Cardiac fibroblast (primary cell): Measurements from ENCODE around the gene CMC1.

ENCODE experiments used
- DNase-seq, 2 donors: peaks; one replicate each; pipeline versions ENCODE4 v3.0.0 to v3.0.0-alpha.2; 2010; ENCODE audit warnings: low read depth in 2 of 2
- H3K4me3 ChIP-seq, 2 donors: replicated peaks in 1 of 2; 1 replicate in 1 of 2; 2 replicates in 1 of 2; pipeline ENCODE4 v1.5.1; 2011; ENCODE audit warnings: low read depth in 2 of 2, low read length in 2 of 2, mild to moderate bottlenecking in 2 of 2, moderate library complexity in 1 of 2
- TF ChIP-seq, protein P1 (sequence below): IDR thresholded peaks from one replicate; pipeline ENCODE4 v1.5.1; 2011; ENCODE audit warnings: low read depth, mild to moderate bottlenecking, low read length, inconsistent platforms

CMC1 gene

DNA sequence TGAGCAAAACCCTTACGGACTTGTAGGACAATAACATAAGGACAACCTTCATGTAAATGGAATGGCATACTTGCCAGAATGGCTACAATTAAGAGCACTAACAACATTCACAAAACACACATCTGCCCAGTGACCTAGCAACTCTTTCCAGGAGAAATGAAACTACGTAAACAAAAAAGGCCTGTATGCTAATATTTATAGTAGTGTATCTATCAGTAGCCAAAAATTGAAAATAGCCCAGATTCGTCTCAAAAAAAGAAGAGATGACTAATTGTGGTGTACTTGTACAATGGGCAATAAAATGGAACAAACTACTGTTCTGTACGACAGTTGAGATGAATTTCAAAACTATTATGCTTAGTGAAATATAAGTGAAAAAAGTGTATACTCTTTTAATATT, 38.4 kb downstream of the CMC1 start:
- H3K4me3 ChIP-seq = no peak overlapping the region
- TF ChIP-seq, protein P1, sequence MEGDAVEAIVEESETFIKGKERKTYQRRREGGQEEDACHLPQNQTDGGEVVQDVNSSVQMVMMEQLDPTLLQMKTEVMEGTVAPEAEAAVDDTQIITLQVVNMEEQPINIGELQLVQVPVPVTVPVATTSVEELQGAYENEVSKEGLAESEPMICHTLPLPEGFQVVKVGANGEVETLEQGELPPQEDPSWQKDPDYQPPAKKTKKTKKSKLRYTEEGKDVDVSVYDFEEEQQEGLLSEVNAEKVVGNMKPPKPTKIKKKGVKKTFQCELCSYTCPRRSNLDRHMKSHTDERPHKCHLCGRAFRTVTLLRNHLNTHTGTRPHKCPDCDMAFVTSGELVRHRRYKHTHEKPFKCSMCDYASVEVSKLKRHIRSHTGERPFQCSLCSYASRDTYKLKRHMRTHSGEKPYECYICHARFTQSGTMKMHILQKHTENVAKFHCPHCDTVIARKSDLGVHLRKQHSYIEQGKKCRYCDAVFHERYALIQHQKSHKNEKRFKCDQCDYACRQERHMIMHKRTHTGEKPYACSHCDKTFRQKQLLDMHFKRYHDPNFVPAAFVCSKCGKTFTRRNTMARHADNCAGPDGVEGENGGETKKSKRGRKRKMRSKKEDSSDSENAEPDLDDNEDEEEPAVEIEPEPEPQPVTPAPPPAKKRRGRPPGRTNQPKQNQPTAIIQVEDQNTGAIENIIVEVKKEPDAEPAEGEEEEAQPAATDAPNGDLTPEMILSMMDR = no peak
- peak in 1 of 2 donors; percentile 49 for DNase-seq

DNA sequence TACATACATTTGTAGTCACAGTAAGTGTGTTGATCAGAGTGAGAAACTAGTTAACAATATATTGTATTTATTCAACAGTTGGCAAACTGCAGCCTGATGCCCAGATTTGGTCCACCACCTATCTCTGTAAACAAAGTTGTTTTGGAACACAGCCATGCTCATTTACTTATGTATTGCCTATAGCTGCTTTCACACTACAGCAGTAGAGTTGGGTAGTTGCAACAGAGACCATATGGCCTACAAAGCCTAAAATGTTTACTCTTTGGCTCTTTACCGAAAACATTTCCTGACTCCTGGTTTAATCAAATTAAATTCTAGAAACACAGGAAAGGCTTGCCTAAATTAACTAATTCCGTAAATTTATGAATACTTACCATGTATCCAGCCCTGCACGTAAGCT, 39.4 kb downstream of the CMC1 start:
- H3K4me3 ChIP-seq = no peak overlapping the region
- DNase-seq = no peak
- TF ChIP-seq, protein P1 = no peak

DNA sequence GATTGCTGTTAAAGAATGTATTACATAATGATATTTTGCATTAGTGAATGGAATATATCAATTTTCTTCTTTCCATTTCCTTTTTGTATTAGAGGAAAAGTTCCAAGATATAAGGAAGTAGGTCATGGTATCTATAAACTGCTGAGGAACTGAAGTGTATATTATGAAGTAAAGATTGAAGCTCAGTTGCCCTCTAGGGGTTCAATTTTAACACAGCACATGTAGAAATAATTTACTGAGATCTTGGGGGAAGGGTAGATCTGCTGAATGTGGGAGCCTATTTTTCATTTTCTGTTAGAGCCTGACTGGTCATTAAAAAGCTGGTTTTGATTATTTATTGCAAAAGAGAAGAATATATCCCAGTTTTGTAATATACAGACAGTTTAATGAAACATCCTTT, 45.2 kb downstream of the CMC1 start:
- DNase-seq = peak; percentile 69 to 72
- TF ChIP-seq, protein P1 = peak; percentile 50
- H3K4me3 ChIP-seq = no peak overlapping the region

DNA sequence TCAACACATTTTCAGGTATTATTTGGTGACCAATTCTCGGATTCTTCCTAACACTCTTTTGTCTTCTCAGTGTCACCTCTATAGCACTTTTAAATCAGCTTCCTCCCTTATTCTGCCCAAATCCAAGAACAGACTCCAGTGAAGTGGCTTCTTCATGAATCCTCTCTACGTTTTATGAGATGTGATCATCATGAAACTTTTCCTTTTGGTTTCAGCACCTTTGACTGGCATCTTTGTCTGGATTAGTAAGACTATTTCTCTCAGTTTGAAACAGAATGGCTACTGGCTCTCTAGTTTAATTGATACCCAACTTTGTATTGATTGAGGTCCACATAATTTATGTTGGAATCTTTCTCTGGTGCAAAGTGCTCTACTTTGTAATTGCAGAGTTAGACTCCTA, 45.6 kb downstream of the CMC1 start:
- TF ChIP-seq, protein P1 = no peak
- no peak for DNase-seq

DNA sequence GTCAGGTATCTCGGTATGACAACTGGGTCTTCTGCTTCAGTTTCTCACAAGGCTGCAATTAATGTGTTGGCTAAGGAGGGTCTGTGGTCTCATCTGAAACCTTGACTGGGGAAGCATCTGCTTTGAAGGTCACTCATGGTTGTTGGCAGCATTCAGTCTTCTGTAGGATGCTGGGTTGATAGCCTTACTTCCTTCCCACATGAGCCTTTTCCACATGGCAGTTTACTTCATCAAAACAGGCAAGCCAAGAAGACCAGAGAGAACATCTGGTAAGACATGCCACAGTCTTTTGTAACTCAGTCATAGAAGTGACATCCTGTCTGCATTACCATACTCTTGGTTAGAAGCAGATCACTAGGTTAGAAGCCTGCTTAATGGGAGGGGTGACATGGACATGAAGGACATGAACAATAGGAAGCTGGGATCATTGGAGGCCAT, 49.5 kb downstream of the CMC1 start:
- DNase-seq = no peak
- TF ChIP-seq, protein P1 = no peak
- H3K4me3 ChIP-seq = no peak overlapping the region

More for the DNA sequence above, 45.6 kb downstream of the CMC1 start:
- H3K4me3 ChIP-seq = no peak overlapping the region

DNA sequence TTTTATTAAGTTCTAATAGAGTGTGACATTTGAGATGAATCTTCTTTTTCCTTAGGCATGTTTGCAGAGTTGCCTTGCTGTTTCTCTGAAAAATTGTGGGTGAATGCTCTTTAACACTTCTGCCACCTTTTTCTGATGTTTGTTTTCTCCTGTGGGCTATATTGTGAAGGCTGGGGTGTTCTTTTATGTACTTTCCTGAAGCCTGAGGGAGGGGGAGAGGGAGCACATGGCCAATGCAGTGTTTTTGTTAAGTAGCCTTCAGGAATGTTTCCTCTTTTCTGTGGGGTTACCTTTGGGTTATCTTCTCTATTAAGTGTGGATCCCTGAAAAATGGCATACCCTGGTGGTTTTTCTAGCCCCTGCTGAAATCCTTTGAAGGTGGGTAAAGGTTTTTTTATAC, 50.2 kb downstream of the CMC1 start:
- DNase-seq = no peak
- no peak overlapping the region for H3K4me3 ChIP-seq
- TF ChIP-seq, protein P1 = no peak

DNA sequence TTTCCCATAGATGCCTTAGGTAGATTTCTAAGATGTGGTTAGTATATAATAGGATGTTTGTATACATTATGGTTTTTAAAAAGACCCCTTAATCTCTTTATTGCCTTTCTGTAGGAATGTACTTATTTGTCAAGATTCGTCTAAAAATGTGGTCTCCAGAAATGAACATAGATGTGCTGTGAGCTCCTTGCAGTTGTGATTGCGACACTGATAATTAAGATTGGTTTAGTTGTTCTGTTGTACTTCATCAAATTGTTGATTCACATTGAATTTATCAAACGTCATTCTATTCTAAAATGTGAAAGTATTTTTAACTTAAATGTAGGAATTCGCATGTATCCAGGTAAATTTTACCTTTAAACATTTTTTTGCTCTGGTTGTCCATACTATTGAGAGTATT, 51.2 kb downstream of the CMC1 start:
- TF ChIP-seq, protein P1 = no peak
- H3K4me3 ChIP-seq = no peak overlapping the region
- DNase-seq = no peak
